Psoas muscle (tissue), 8 donors: ENCODE data around the gene ARID1A. TPM values are rescaled to one million over a fixed set of nuclear protein-coding genes. Genes with fewer than 3 reads are reported as not detected.
"Not testable (repeated sequence)": the region's sequence is repeated elsewhere in the genome, so short reads cannot be mapped to it uniquely, and the experiment has no call there.

Experiments used
- ATAC-seq, 4 donors: fragments of 200-7000 bp; cut with Tn5 transposase; one replicate each; pipeline ENCODE4 v1.9.1; 2020; ENCODE audit warnings: moderate library complexity in 3 of 4, mild to moderate bottlenecking in 2 of 4
- DNase-seq, 2 donors: peaks; one replicate each; pipeline ENCODE4 v3.0.0-alpha.2; 2020
- H3K27ac ChIP-seq: fragments of 200-600 bp; one replicate; pipeline ENCODE4 v1.8.0; 2022
- H3K27me3 ChIP-seq, 3 donors: fragments of 200-600 bp in 1 of 3; one replicate each; pipeline versions ENCODE4 v1.6.1 to v1.8.0; 2013 to 2022; ENCODE audit warnings: low read length in 2 of 3, mild to moderate bottlenecking in 2 of 3, moderate library complexity in 1 of 3; ENCODE audit not compliant: insufficient read depth in 3 of 3
- H3K36me3 ChIP-seq, 2 donors: fragments of 200-600 bp in 1 of 2; one replicate each; pipeline versions ENCODE4 v1.6.1 to v1.8.0; 2013 to 2022; ENCODE audit warnings: low read depth in 1 of 2, mild to moderate bottlenecking in 1 of 2, moderate library complexity in 1 of 2; ENCODE audit not compliant: insufficient read depth in 1 of 2
- H3K4me1 ChIP-seq: fragments of 200-600 bp; one replicate; pipeline ENCODE4 v1.8.0; 2022
- H3K4me3 ChIP-seq: fragments of 200-600 bp; one replicate; pipeline ENCODE4 v1.8.0; 2022; ENCODE audit warnings: mild to moderate bottlenecking
- H3K9me3 ChIP-seq: fragments of 200-600 bp; one replicate; pipeline ENCODE4 v1.8.0; 2022
- CTCF ChIP-seq: fragments of 200-600 bp; IDR thresholded peaks from one replicate; pipeline ENCODE4 v1.8.0; 2022; ENCODE audit warnings: antibody characterized with exemption
- WGBS, 3 donors: extraction: QIAGEN DNeasy Blood & Tissue Kit; methylation state at CpG; one replicate each; pipeline versions ENCODE4 v1.1.6 to v1.1.7; 2013; 5-methylcytosine and 5-hydroxymethylcytosine counted together
- intact Hi-C, 2 donors: fragments of 100-400 bp; cut with DNase I; formaldehyde crosslinking; loops; one replicate each; pipeline versions ENCODE4 v1.11.0 to v1.14.2; 2022
- polyA plus RNA-seq, 3 donors: library from polyadenylated mRNA; stranded (reverse); fragments of 200-250 nt; gene quantifications; one replicate each; pipeline ENCODE4 v1.2.3, GENCODE V29; 2013
- total RNA-seq, 4 donors: library from RNA; stranded (reverse); fragmentation: NEBNext Ultra II Directional in 2 of 4; extraction: Animal tissue kit (Norgen Biotek cat#: 25700) in 2 of 4; gene quantifications; one replicate each; pipeline versions ENCODE4 v1.2.1 to v1.2.4, GENCODE V29; 2021 to 2023
- donor health status: healthy with polysubstance abuse.
- donor health status: DM: no; HTN: no; CAD: no; lungs with moderate emphysema.
- donor health status: Bipolar disorder and iron deficiency.
- donor health status: healthy.
- donor health status: DM: yes; HTN: yes; CAD: no.
- donor health status: DM: no; HTN: no; CAD: no.
- donor health status: DM: no; HTN: no; CAD: no.
- donor health status: DM: yes; HTN: yes; CAD: no.

Gene ARID1A
- total and polyA plus RNA-seq, 7 donors, result 8.8 to 44.4 (median 32.2) TPM

GRCh38 chr1:26792924-26793323 is 97.1 kb downstream of the ARID1A start:
- H3K36me3 ChIP-seq, result peaks cover 2 to 47% of the 10 kb centered on the region in 2 donors
- no peak overlapping the region for H3K27ac ChIP-seq
- intact Hi-C loops, result loop anchor here in 1 of 2 donors (10.0 kb wide), 1 partner anchor 298 kb away; no protein-coding TSS in a partner anchor
- DNase-seq, result no peak
- 94 to 98% (median 95%) methylated on average over 2 of the region's 2 CpGs for WGBS, 3 donors
- ATAC-seq, result no peak
- peaks cover 28% of the 10 kb centered on the region for H3K4me1 ChIP-seq
- no peaks in the 10 kb centered on the region for H3K9me3 ChIP-seq
- H3K27me3 ChIP-seq, result no peaks in the 10 kb centered on the region
- no peak for TF ChIP-seq CTCF
- no peak overlapping the region for H3K4me3 ChIP-seq

- no peak for TF ChIP-seq CTCF
- no peaks in the 10 kb centered on the region for H3K27me3 ChIP-seq
- no peaks in the 10 kb centered on the region for H3K9me3 ChIP-seq
- WGBS, 3 donors, result 19 to 41% (median 28%) methylated on average over 5 of the region's 5 CpGs
- intact Hi-C loops, result loop anchor here in 1 of 2 donors (10.0 kb wide), 1 partner anchor 300 kb away; no protein-coding TSS in a partner anchor
- H3K4me1 ChIP-seq, result peaks cover 40% of the 10 kb centered on the region
- ATAC-seq, result peak in 2 of 4 donors; percentile 24 to 67
- no peak overlapping the region for H3K4me3 ChIP-seq
- peaks cover 2 to 47% of the 10 kb centered on the region in 2 donors for H3K36me3 ChIP-seq
- DNase-seq, result no peak
- H3K27ac ChIP-seq, result no peak overlapping the region
Measured at GRCh38 chr1:26794391-26794790, 98.6 kb downstream of the ARID1A start.

GRCh38 chr1:26797627-26798026 is 101.8 kb downstream of the ARID1A start:
- Histone ChIP-seq H3K27ac (peak overlapping the region; percentile 79), H3K36me3 (peaks cover 2 to 34% of the 10 kb centered on the region in 2 donors), H3K27me3 (no peaks in the 10 kb centered on the region), H3K4me3 (no peak overlapping the region), H3K4me1 (peaks cover 45% of the 10 kb centered on the region), H3K9me3 (no peaks in the 10 kb centered on the region)
- WGBS, 3 donors, result 68 to 77% (median 69%) methylated on average over 2 of the region's 2 CpGs
- ATAC-seq (no peak), DNase-seq (no peak)
- TF ChIP-seq CTCF, result no peak
- intact Hi-C loops, result loop anchor here in 1 of 2 donors (10.0 kb wide), 1 partner anchor 303 kb away; no protein-coding TSS in a partner anchor

- WGBS, 3 donors, result 5 to 11% (median 10%) methylated on average over 5 of the region's 5 CpGs
- TF ChIP-seq CTCF, result no peak
- ATAC-seq (peak; percentile 88 to 91 (median 90)), DNase-seq (peak; percentile 66 to 83)
- Histone ChIP-seq H3K27ac (peak overlapping the region; percentile 79), H3K9me3 (no peaks in the 10 kb centered on the region), H3K36me3 (peaks cover 0 to 14% of the 10 kb centered on the region in 2 donors), H3K4me3 (peak overlapping the region; percentile 22), H3K4me1 (peaks cover 40% of the 10 kb centered on the region), H3K27me3 (no peaks in the 10 kb centered on the region)
- intact Hi-C loops, result loop anchor here in 1 of 2 donors (10.0 kb wide), 1 partner anchor 305 kb away; no protein-coding TSS in a partner anchor
Measured at GRCh38 chr1:26799479-26800142, 103.8 kb downstream of the ARID1A start.

GRCh38 chr1:26803932-26804331 is 108.1 kb downstream of the ARID1A start:
- H3K27ac ChIP-seq, intact Hi-C loops, H3K9me3 ChIP-seq, H3K4me3 ChIP-seq, H3K27me3 ChIP-seq, ATAC-seq, DNase-seq, H3K36me3 ChIP-seq: not testable (repeated sequence)
- WGBS, 3 donors, result 94 to 98% (median 95%) methylated on average over 15 to 25 of the region's 36 CpGs
- peaks cover 23% of the 10 kb centered on the region for H3K4me1 ChIP-seq
